ENCODE data around the gene ZIC2.
"Not testable (repeated sequence)": the region's sequence is repeated elsewhere in the genome, so short reads cannot be mapped to it uniquely, and the experiment has no call there.

The ZIC2 gene

DNA sequence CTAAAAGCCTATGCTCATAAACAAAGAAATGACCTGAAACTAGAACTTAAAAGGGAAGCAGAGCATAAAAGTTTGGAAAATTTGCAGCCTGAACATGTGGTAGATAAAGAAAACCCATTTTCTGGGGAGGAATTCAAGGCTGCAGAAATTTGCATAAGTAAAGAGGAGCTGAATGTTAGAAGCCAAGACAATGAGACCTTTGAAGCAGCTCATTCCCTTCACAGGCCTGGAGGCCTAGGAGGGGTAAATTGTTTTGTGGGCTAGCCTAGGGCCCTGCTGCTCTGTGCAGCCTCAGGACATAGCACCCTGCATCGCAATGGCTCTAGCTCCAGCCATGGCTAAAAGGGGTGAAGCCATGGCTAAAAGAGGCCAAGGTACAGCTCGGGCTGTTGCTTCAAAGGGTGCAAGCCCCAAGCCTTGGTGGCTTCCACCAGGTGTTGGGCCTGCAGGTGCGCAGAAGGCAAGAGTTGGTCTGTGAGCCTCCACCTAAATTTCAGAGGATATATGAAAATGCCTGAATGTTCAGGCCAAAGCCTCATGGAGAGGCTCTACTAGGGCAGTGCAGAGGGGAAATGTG, 38.3 kb downstream of the ZIC2 start:
- no peak for DNase-seq (ENCODE audit: low read depth)

DNA sequence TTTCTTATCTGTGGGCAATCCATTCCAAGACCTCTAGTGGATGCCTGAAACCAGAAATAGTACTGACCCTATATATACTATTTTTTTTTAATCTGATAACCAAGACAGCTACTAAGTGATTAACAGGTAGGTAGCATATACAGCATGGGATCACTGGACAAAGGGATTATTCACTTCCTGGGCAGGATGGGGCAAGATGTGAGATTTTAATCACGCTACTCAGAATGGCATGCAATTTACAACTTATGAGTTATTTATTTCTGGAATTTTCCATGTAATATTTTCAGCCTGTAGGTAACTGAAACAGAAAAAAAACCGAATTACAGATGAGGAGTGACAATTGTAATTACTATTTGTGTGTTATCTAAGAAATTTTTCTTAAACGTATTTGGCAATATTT, 41.2 kb downstream of the ZIC2 start:
- no peak for DNase-seq (ENCODE audit: low read depth)

DNA sequence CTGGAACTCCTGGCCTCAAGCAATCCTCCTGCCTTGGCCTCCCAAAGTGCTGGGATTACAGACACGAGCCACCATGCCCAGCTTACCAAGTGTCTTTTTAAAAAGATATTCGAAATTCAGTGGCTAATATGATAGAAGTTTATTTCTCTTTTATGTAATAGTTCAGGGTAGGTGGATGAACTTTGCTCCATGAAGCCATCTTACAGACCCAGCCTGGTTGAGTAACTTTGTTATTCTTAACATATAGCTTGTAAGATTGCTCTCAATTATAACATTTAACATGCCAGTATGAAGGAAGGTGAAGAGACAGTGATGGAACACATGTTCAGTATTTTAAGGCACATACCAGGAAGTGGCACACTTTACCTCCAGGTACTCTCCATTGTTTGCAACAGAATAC, 42.4 kb downstream of the ZIC2 start:
- DNase-seq (ENCODE audit: low read depth), result no peak

DNA sequence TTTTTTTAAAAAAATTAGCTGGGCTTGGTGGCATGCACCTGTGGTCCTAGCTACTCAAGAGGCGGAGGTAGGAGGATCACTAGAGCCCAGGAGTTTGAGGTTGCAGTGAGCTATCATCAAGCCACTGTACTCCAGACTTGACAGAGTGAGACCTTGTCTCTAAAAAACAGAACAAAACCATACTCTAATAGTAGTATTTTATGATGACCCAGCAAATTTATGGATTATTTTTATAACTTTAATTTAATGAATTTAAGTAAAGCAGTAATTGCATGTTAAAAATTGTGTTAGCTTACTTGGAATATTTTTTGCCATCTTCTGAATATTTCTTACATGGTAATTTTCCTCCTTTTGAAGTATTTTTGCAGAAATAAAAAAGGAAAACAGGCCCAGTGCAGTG, 48.3 kb downstream of the ZIC2 start:
- DNase-seq (ENCODE audit: low read depth), result no peak

DNA sequence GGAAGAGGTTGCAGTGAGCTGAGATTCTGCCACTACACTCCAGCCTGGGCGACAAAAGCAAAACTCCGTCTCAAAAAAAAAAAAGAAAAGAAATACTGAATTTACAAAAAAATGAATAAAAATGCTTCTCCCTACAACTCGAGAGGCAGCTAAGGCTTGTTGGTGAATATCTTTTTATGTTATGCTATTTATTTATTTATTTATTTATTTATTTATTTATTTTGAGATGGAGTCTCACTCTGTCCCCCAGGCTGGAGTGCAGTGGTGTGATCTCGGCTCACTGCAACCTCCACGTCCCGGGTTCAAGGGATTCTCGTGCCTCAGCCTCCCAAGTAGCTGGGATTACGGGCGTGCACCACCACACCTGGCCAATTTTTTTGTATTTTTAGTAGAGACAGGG, 51.1 kb downstream of the ZIC2 start:
- not testable (repeated sequence) for DNase-seq (ENCODE audit: low read depth)

DNA sequence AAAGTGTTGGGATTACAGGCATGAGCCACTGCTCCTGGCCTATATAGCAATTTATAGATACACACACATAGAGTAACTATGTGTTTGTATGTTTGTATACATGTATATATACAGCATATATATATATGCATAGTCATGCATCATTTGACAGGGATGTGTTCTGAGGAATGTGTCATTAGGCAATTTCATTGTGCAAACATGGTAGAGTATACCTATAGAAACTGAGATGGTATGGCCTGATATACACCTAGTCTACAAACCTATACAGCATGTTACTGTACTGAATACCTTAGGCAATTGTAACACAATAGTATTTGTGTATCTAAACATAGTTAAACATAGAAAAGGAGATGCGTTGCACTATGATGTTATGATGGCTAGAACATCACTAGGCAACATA, 54.4 kb downstream of the ZIC2 start:
- no peak for DNase-seq (ENCODE audit: low read depth)

Measured in ELR (cell line).